ENCODE measurements around the gene KCNQ1. TPM values are rescaled to one million over a fixed set of nuclear protein-coding genes. Genes with fewer than 3 reads are reported as not detected.

KCNQ1 gene
- total RNA-seq, 2 experiments from 2014 or later: 8.7 to 9.5 TPM

GRCh38 chr11:2835296-2835695 lies 390.5 kb downstream of the KCNQ1 start:
- no peaks in the 10 kb centered on the region for H3K4me1 Mint-ChIP-seq (ENCODE audit: low read depth)
- H3K36me3 Mint-ChIP-seq (ENCODE audit: low read depth): no peaks in the 10 kb centered on the region
- ChIA-PET POLR2A (no interaction called here), CTCF (no interaction called here)
- ATAC-seq (no peak), DNase-seq (no peak)
- intact Hi-C loops (cut with micrococcal nuclease): no loop called here
- H3K4me3 Mint-ChIP-seq: no peak overlapping the region
- no peak overlapping the region for H3K27ac Mint-ChIP-seq
- H3K27me3 Mint-ChIP-seq: no peaks in the 10 kb centered on the region
- TF ChIP-seq CTCF (IDR thresholded peaks at IDR 0.05): no peak
- no peaks in the 10 kb centered on the region for H3K9me3 Mint-ChIP-seq

- CTCF ChIA-PET: no interaction called here
- H3K36me3 Mint-ChIP-seq (ENCODE audit: low read depth): no peaks in the 10 kb centered on the region
- intact Hi-C loops (cut with micrococcal nuclease): no loop called here
- H3K9me3 Mint-ChIP-seq: no peaks in the 10 kb centered on the region
- DNase-seq (no peak), ATAC-seq (no peak)
- no peak overlapping the region for H3K4me3 Mint-ChIP-seq
- no peaks in the 10 kb centered on the region for H3K4me1 Mint-ChIP-seq (ENCODE audit: low read depth)
- no peaks in the 10 kb centered on the region for H3K27me3 Mint-ChIP-seq
- POLR2A ChIA-PET: no interaction called here
- no peak for TF ChIP-seq CTCF (IDR thresholded peaks at IDR 0.05)
- no peak overlapping the region for H3K27ac Mint-ChIP-seq
Observed at GRCh38 chr11:2835751-2836150, 390.9 kb downstream of the KCNQ1 start.

- Mint-ChIP-seq H3K4me3 (no peak overlapping the region), H3K36me3 (ENCODE audit: low read depth) (no peaks in the 10 kb centered on the region), H3K27ac (no peak overlapping the region), H3K27me3 (no peaks in the 10 kb centered on the region), H3K4me1 (ENCODE audit: low read depth) (no peaks in the 10 kb centered on the region), H3K9me3 (no peaks in the 10 kb centered on the region)
- ATAC-seq (no peak), DNase-seq (no peak)
- intact Hi-C loops (cut with micrococcal nuclease): no loop called here
- CTCF ChIA-PET: no interaction called here
- no peak for TF ChIP-seq CTCF (IDR thresholded peaks at IDR 0.05)
- POLR2A ChIA-PET: no interaction called here
Observed at GRCh38 chr11:2836315-2837095, 391.7 kb downstream of the KCNQ1 start.

- Mint-ChIP-seq H3K9me3 (no peaks in the 10 kb centered on the region), H3K4me3 (no peak overlapping the region), H3K27ac (no peak overlapping the region), H3K4me1 (ENCODE audit: low read depth) (no peaks in the 10 kb centered on the region), H3K36me3 (ENCODE audit: low read depth) (no peaks in the 10 kb centered on the region), H3K27me3 (no peaks in the 10 kb centered on the region)
- TF ChIP-seq CTCF (IDR thresholded peaks at IDR 0.05): no peak
- ATAC-seq (no peak), DNase-seq (no peak)
- intact Hi-C loops (cut with micrococcal nuclease): no loop called here
- CTCF ChIA-PET: no interaction called here
- POLR2A ChIA-PET: no interaction called here
Observed at GRCh38 chr11:2837096-2837601, 392.3 kb downstream of the KCNQ1 start.

DNA sequence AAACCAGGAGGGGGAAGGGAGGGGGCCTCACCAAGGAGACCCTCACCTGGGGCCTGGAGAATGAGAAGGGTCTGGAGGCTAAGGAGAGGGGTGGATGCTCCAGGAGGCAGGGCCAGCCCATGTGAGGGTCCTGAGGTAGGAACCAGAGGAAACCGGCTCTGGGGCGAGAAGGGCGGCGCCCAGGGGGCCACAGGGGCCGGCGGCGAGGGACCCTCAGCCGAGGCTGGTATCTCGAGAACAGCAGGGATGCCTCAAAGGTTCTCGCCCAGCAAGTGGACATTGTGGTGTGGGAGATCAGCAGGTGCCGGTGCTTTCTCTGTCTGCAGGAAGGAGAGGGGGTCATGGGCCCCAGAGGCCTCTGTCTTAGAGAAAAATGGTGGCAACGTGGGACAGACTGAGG lies 392.8 kb downstream of the KCNQ1 start:
- Mint-ChIP-seq H3K27ac (no peak overlapping the region), H3K36me3 (ENCODE audit: low read depth) (no peaks in the 10 kb centered on the region), H3K4me1 (ENCODE audit: low read depth) (no peaks in the 10 kb centered on the region), H3K27me3 (no peaks in the 10 kb centered on the region), H3K4me3 (no peak overlapping the region), H3K9me3 (no peaks in the 10 kb centered on the region)
- no peak for ATAC-seq
- ChIA-PET CTCF (no interaction called here), POLR2A (no interaction called here)
- no peak for TF ChIP-seq CTCF (IDR thresholded peaks at IDR 0.05)
- intact Hi-C loops (cut with micrococcal nuclease): no loop called here
- no peak for DNase-seq

Data from activated CD8-positive, alpha-beta T cell treated with anti-CD3 and anti-CD28 coated beads for 36 hours (primary cell).